NCI-H82 treated with DMSO at 0.1 percent for 48 hours (cell line): ENCODE data around the gene PRPF8.
"Not testable (repeated sequence)": the region's sequence is repeated elsewhere in the genome, so short reads cannot be mapped to it uniquely, and the experiment has no call there.

Source experiments
- DNase-seq: peaks from one replicate; lab custom pipeline; 2025; ENCODE audit not compliant: unreplicated experiment; lab: John Stamatoyannopoulos, UW

The PRPF8 gene

GRCh38 chr17:1716912-1717695, 32.4 kb upstream of the PRPF8 start:
- peak; percentile 100 for DNase-seq

- DNase-seq: peak; percentile 100
Measured at GRCh38 chr17:1716076-1716911, 31.6 kb upstream of the PRPF8 start.

GRCh38 chr17:1715803-1716075, 31.1 kb upstream of the PRPF8 start:
- no peak for DNase-seq

- DNase-seq: no peak
Measured at GRCh38 chr17:1714980-1715802, 30.5 kb upstream of the PRPF8 start.

- peak; percentile 75 for DNase-seq
Measured at GRCh38 chr17:1714427-1714979, 29.8 kb upstream of the PRPF8 start.

GRCh38 chr17:1713878-1714426, 29.3 kb upstream of the PRPF8 start:
- DNase-seq: peak; percentile 68

- DNase-seq: no peak
Measured at GRCh38 chr17:1713160-1713877, 28.7 kb upstream of the PRPF8 start.

- DNase-seq: no peak
Measured at GRCh38 chr17:1712271-1712670, 27.6 kb upstream of the PRPF8 start.

GRCh38 chr17:1711804-1712203, 27.1 kb upstream of the PRPF8 start:
- DNase-seq: no peak

GRCh38 chr17:1710807-1711553, 26.3 kb upstream of the PRPF8 start:
- DNase-seq: no peak

- DNase-seq: peak; percentile 26
Measured at GRCh38 chr17:1709971-1710806, 25.5 kb upstream of the PRPF8 start, which contains the start of gene TLCD2. TSS of gene TLCD2 (minus strand) at chr17:1710377. CDS start at chr17:1710242, 135 bp downstream.

- DNase-seq: peak; percentile 49
Measured at GRCh38 chr17:1709403-1709951, 24.8 kb upstream of the PRPF8 start.

- not testable (repeated sequence) for DNase-seq
Measured at GRCh38 chr17:1708791-1709346, 24.2 kb upstream of the PRPF8 start.

GRCh38 chr17:1707107-1707506, 22.4 kb upstream of the PRPF8 start:
- DNase-seq: no peak

GRCh38 chr17:1705004-1705403, 20.3 kb upstream of the PRPF8 start:
- no peak for DNase-seq

- DNase-seq: no peak
Measured at GRCh38 chr17:1703063-1703462, 18.4 kb upstream of the PRPF8 start.

GRCh38 chr17:1699891-1700290, 15.2 kb upstream of the PRPF8 start:
- not testable (repeated sequence) for DNase-seq

- DNase-seq: no peak
Measured at GRCh38 chr17:1697681-1698080, 13.0 kb upstream of the PRPF8 start.
